Stimulated activated CD4-positive, alpha-beta T cell treated with anti-CD3 and anti-CD28 coated beads, TNF-alpha, amount 100 ng/mL, for 24 hours (primary cell): Measurements from ENCODE around the gene TMEM8B.
"Not testable (repeated sequence)": the region's sequence is repeated elsewhere in the genome, so short reads cannot be mapped to it uniquely, and the experiment has no call there.

ENCODE experiments used
- DNase-seq, 3 experiments: peaks; one replicate each; pipeline ENCODE4 v3.0.0-alpha.2; 2020; ENCODE audit warnings: low read depth in 3 of 3

The TMEM8B gene

GRCh38 chr9:35907711-35908503, 78.9 kb downstream of the TMEM8B start:
- no peak for DNase-seq

- no peak for DNase-seq
These were observed 79.6 kb downstream of the TMEM8B start for GRCh38 chr9:35908504-35909125.

- no peak for DNase-seq
These were observed 80.2 kb downstream of the TMEM8B start, which contains the start of gene SPAAR for GRCh38 chr9:35909274-35909673. Gene SPAAR (plus strand): TSS chr9:35909490. CDS start chr9:35910464, 974 bp downstream.

- DNase-seq: no peak
These were observed 80.9 kb downstream of the TMEM8B start for GRCh38 chr9:35909687-35910612.

- peak in 1 of 3 experiments; percentile 44 for DNase-seq
These were observed 81.8 kb downstream of the TMEM8B start for GRCh38 chr9:35910613-35911359.

GRCh38 chr9:35911690-35912089, 82.7 kb downstream of the TMEM8B start:
- no peak for DNase-seq

- no peak for DNase-seq
These were observed 83.9 kb downstream of the TMEM8B start for GRCh38 chr9:35912791-35913400.

- DNase-seq: not testable (repeated sequence)
These were observed 84.4 kb downstream of the TMEM8B start for GRCh38 chr9:35913429-35913828.

GRCh38 chr9:35914301-35914807, 85.3 kb downstream of the TMEM8B start:
- no peak for DNase-seq
